Upper lobe of left lung (tissue), 6 donors: ENCODE measurements around the gene NCOR1. TPM values are rescaled to one million over a fixed set of nuclear protein-coding genes. Genes with fewer than 3 reads are reported as not detected.

Experiments used
- ATAC-seq, 2 donors: fragments of 200-7000 bp; cut with Tn5 transposase; one replicate each; pipeline ENCODE4 v1.9.1; 2022; ENCODE audit warnings: mild to moderate bottlenecking in 2 of 2, moderate library complexity in 2 of 2; ENCODE audit not compliant: low FRiP score in 2 of 2
- DNase-seq, 2 donors: peaks; one replicate each; pipeline ENCODE4 v3.0.0-alpha.2; 2019 to 2020
- H3K27ac ChIP-seq, 4 donors: fragments of 200-600 bp; sonication (generic); one replicate each; pipeline ENCODE4 v1.5.1; 2016 to 2019
- H3K27me3 ChIP-seq, 4 donors: fragments of 200-600 bp; sonication (generic); one replicate each; pipeline ENCODE4 v1.5.1; 2017 to 2019
- H3K36me3 ChIP-seq, 4 donors: fragments of 200-600 bp; sonication (generic); one replicate each; pipeline ENCODE4 v1.5.1; 2016 to 2019
- H3K4me1 ChIP-seq, 4 donors: fragments of 200-600 bp; sonication (generic); one replicate each; pipeline ENCODE4 v1.5.1; 2018 to 2019
- H3K4me3 ChIP-seq, 4 donors: fragments of 200-600 bp; sonication (generic); one replicate each; pipeline ENCODE4 v1.5.1; 2017 to 2019; ENCODE audit warnings: mild to moderate bottlenecking in 2 of 4, moderate library complexity in 1 of 4
- H3K9me3 ChIP-seq, 4 donors: fragments of 200-600 bp; sonication (generic); one replicate each; pipeline ENCODE4 v1.5.1; 2018 to 2019
- CTCF ChIP-seq, 6 experiments: fragments of 450-650 bp in 4 of 6; fragments of 200-600 bp in 2 of 6; sonication (generic) in 2 of 6; IDR thresholded peaks; one replicate each; pipeline ENCODE4 v1.5.1; 2016 to 2019; ENCODE audit warnings: antibody characterized with exemption in 6 of 6
- EP300 ChIP-seq, 4 donors: sonication (generic); formaldehyde crosslinking; IDR thresholded peaks; one replicate each; pipeline ENCODE4 v1.5.1; 2017; ENCODE audit warnings: antibody characterized with exemption in 4 of 4, control low read depth in 2 of 4
- POLR2A ChIP-seq, 4 donors: fragments of 450-650 bp; IDR thresholded peaks; one replicate each; pipeline ENCODE4 v1.5.1; 2016 to 2017; ENCODE audit warnings: antibody characterized with exemption in 4 of 4, mild to moderate bottlenecking in 2 of 4
- POLR2AphosphoS5 ChIP-seq, 2 donors: sonication (generic); formaldehyde crosslinking; IDR thresholded peaks; one replicate each; pipeline ENCODE4 v1.5.1; 2017; ENCODE audit warnings: antibody characterized with exemption in 2 of 2
- WGBS, 2 donors: methylation state at CpG; one replicate each; pipeline ENCODE4 v1.1.5; 2017 to 2018; 5-methylcytosine and 5-hydroxymethylcytosine counted together
- total RNA-seq, 6 donors: library from RNA; depleted of rRNA in 4 of 6; stranded (reverse); fragments of >200 nt in 4 of 6; gene quantifications; one replicate each; pipeline versions ENCODE4 v1.1.0 to v1.2.1, GENCODE V29; 2016 to 2021
- donor health status: DM: no; HTN: no; CAD: no; lungs with moderate emphysema.
- donor health status: DM: no; HTN: yes; CAD: no; lungs with severe emphysema.

NCOR1 gene
- total RNA-seq, 6 donors from 2014 or later: 111 to 301 (median 147) TPM

- ATAC-seq (no peak), DNase-seq (no peak)
- 63 to 72% methylated on average over 1 of the region's 1 CpG for WGBS, 2 donors
- Histone ChIP-seq H3K9me3 (no peaks in the 10 kb centered on the region), H3K27me3 (no peaks in the 10 kb centered on the region), H3K4me1 (peaks cover 15 to 30% (median 22%) of the 10 kb centered on the region in 4 donors), H3K27ac (peak overlapping the region; percentile 49 to 61 (median 54)), H3K36me3 (peaks cover 26 to 76% (median 53%) of the 10 kb centered on the region in 4 donors), H3K4me3 (no peak overlapping the region)
- TF ChIP-seq EP300 (IDR thresholded peaks at IDR 0.05) (no peak), POLR2AphosphoS5 (IDR thresholded peaks at IDR 0.05) (no peak), CTCF (IDR thresholded peaks at IDR 0.05) (no peak), POLR2A (IDR thresholded peaks at IDR 0.05) (no peak)
Measured at GRCh38 chr17:16003841-16004240, 211.5 kb downstream of the NCOR1 start.

DNA sequence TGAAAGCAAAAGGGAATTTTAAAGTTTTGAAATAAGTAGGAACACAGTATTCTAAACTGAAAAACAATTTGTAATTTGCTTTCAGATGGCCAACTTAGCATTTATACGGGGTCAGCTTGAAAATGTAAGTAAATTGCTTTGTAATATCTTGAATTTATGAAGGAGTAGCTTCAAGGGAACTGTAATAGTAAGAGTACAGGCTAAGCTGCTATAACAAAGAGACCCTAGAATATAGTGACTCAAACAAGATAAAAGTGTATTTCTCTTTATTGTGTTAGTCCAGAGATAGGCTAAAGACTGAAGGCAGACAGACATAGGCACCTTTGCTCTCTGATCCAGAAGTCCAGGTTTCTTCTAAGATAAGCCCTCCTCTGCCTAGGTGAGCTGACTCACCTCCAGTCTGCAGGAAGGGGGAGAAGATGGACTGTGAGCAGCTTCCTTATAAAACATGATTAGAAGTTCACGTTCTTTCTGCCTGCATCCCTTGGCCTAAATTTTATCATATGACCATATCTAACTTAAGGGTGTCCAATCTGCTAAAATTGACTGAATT lies 212.6 kb downstream of the NCOR1 start:
- ATAC-seq: no peak

DNA sequence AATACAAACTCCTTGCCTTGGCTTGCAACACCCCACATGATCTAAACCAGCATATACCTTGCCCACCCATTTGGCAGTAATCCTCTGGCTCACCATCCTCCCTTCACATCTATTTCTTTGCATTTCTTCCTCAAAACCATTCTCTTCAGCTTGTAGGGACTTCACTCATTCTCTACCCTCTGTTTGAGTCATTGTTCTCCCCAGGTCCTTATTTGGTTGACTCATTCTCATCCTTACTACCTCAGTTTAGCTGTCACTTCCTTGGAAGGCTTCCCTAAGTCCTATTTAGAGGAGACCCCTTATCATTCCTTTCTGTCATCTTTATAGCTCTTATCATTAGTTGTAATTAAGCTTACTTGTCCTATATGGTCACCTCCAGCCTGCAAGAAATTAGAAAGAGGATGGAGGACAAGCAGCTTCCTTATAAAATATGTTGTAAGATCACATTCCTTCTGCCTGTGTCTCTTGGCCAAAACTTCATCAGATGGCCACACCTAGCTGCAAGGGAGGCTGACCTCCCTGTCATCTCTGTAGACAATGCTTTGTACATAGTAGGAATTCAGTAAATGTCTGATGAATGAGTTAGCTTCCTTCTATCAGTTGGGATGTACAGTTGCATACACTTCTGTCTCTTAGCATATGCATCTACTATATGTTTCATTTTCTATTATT lies 214.0 kb downstream of the NCOR1 start:
- Histone ChIP-seq H3K36me3 (peaks cover 21 to 53% (median 38%) of the 10 kb centered on the region in 4 donors), H3K27ac (no peak overlapping the region), H3K4me1 (peaks cover 15 to 38% (median 30%) of the 10 kb centered on the region in 4 donors), H3K27me3 (no peaks in the 10 kb centered on the region), H3K4me3 (peak overlapping the region in 2 of 4 donors; percentile 80 to 81), H3K9me3 (no peaks in the 10 kb centered on the region)
- TF ChIP-seq CTCF (IDR thresholded peaks at IDR 0.05) (no peak), POLR2A (IDR thresholded peaks at IDR 0.05) (no peak), EP300 (IDR thresholded peaks at IDR 0.05) (no peak), POLR2AphosphoS5 (IDR thresholded peaks at IDR 0.05) (no peak)
- ATAC-seq: no peak
- no peak for DNase-seq

More for the DNA sequence above, 212.6 kb downstream of the NCOR1 start:
- Histone ChIP-seq H3K9me3 (no peaks in the 10 kb centered on the region), H3K27me3 (no peaks in the 10 kb centered on the region), H3K27ac (peak overlapping the region in 3 of 4 donors; percentile 13 to 61 (median 48)), H3K4me3 (no peak overlapping the region), H3K36me3 (peaks cover 26 to 65% (median 48%) of the 10 kb centered on the region in 4 donors), H3K4me1 (peaks cover 15 to 38% (median 30%) of the 10 kb centered on the region in 4 donors)
- no peak for TF ChIP-seq EP300 (IDR thresholded peaks at IDR 0.05)
- no peak for TF ChIP-seq CTCF (IDR thresholded peaks at IDR 0.05)
- no peak for TF ChIP-seq POLR2A (IDR thresholded peaks at IDR 0.05)
- no peak for TF ChIP-seq POLR2AphosphoS5 (IDR thresholded peaks at IDR 0.05)
- WGBS, 2 donors: 95 to 98% methylated on average over 2 of the region's 2 CpGs
- DNase-seq: no peak

GRCh38 chr17:15999974-16000827 lies 215.1 kb downstream of the NCOR1 start:
- ATAC-seq (peak; percentile 8 to 57), DNase-seq (peak in 1 of 2 donors; percentile 28)
- Histone ChIP-seq H3K4me1 (peaks cover 15 to 33% (median 30%) of the 10 kb centered on the region in 4 donors), H3K27me3 (no peaks in the 10 kb centered on the region), H3K9me3 (no peaks in the 10 kb centered on the region), H3K27ac (peak overlapping the region; percentile 93 to 97 (median 94)), H3K4me3 (peak overlapping the region; percentile 70 to 87 (median 80)), H3K36me3 (peaks cover 21 to 43% (median 27%) of the 10 kb centered on the region in 4 donors)
- WGBS, 2 donors: 2 to 3% methylated on average over 13 to 39 of the region's 64 CpGs
- TF ChIP-seq POLR2A (IDR thresholded peaks at IDR 0.05) (no peak), POLR2AphosphoS5 (IDR thresholded peaks at IDR 0.05) (no peak), EP300 (IDR thresholded peaks at IDR 0.05) (no peak), CTCF (IDR thresholded peaks at IDR 0.05) (no peak)
